Breast epithelium (tissue), 4 donors: Measurements from ENCODE around the gene BDH2. TPM values are rescaled to one million over a fixed set of nuclear protein-coding genes. Genes with fewer than 3 reads are reported as not detected.

Experiments used
- DNase-seq, 2 donors: peaks; one replicate each; pipeline ENCODE4 v3.0.0-alpha.2; 2019; ENCODE audit warnings: low spot score in 2 of 2
- H3K27ac ChIP-seq, 2 donors: fragments of 200-600 bp; sonication (generic) in 1 of 2; one replicate each; pipeline ENCODE4 v1.5.1; 2016 to 2019; ENCODE audit warnings: mild to moderate bottlenecking in 1 of 2
- H3K27me3 ChIP-seq, 2 donors: fragments of 200-600 bp; sonication (generic) in 1 of 2; one replicate each; pipeline versions ENCODE4 v1.5.1 to v1.6.0; 2017 to 2019; ENCODE audit warnings: control low read depth in 1 of 2, mild to moderate bottlenecking in 1 of 2
- H3K36me3 ChIP-seq: fragments of 200-600 bp; one replicate; pipeline ENCODE4 v1.5.1; 2019
- H3K4me1 ChIP-seq, 2 donors: fragments of 200-600 bp; sonication (generic); one replicate each; pipeline ENCODE4 v1.5.1; 2016 to 2019; ENCODE audit warnings: control low read depth in 1 of 2
- H3K4me3 ChIP-seq, 3 donors: fragments of 200-600 bp; sonication (generic); 1 replicate in 2 of 3; 2 replicates in 1 of 3; pipeline ENCODE4 v1.5.1; 2016 to 2019; ENCODE audit warnings: mild to moderate bottlenecking in 3 of 3, moderate library complexity in 2 of 3
- H3K9me3 ChIP-seq, 2 donors: fragments of 200-600 bp; sonication (generic) in 1 of 2; one replicate each; pipeline ENCODE4 v1.5.1; 2016 to 2019; ENCODE audit warnings: control low read depth in 1 of 2
- CTCF ChIP-seq, 3 donors: fragments of 450-650 bp; IDR thresholded peaks; one replicate each; pipeline ENCODE4 v1.5.1; 2016 to 2017; ENCODE audit warnings: antibody characterized with exemption in 3 of 3, mild to moderate bottlenecking in 3 of 3, moderate library complexity in 3 of 3
- POLR2A ChIP-seq: fragments of 450-650 bp; IDR thresholded peaks from one replicate; pipeline ENCODE4 v1.6.1; 2016; ENCODE audit warnings: antibody characterized with exemption, mild to moderate bottlenecking, moderate library complexity
- POLR2AphosphoS5 ChIP-seq, 3 donors: sonication (generic); formaldehyde crosslinking; IDR thresholded peaks; one replicate each; pipeline ENCODE4 v1.6.1; 2017; ENCODE audit warnings: antibody characterized with exemption in 3 of 3
- intact Hi-C: fragments of 100-400 bp; cut with DNase I; formaldehyde crosslinking; loops from one replicate; pipeline ENCODE4 v1.15.1; 2023; ENCODE audit warnings: low total_unique reads
- total RNA-seq, 3 donors: library from RNA; depleted of rRNA; stranded (reverse); fragments of >200 nt; gene quantifications; one replicate each; pipeline ENCODE4 v1.1.0, GENCODE V29; 2016

BDH2 gene
- total RNA-seq, 3 donors from 2014 or later: 65.2 to 97.3 (median 78.1) TPM

GRCh38 chr4:103075435-103075893, 24.2 kb downstream of the BDH2 start:
- no peak for TF ChIP-seq CTCF (IDR thresholded peaks at IDR 0.05)
- H3K27me3 ChIP-seq: no peaks in the 10 kb centered on the region
- no peaks in the 10 kb centered on the region for H3K9me3 ChIP-seq
- H3K4me3 ChIP-seq: peak overlapping the region; percentile 73 to 90 (median 82)
- intact Hi-C loops: no loop called here
- H3K27ac ChIP-seq: peak overlapping the region; percentile 86 to 93
- no peak for DNase-seq
- H3K4me1 ChIP-seq: no peaks in the 10 kb centered on the region
- H3K36me3 ChIP-seq: no peaks in the 10 kb centered on the region

GRCh38 chr4:103074744-103075434, 24.7 kb downstream of the BDH2 start:
- intact Hi-C loops: no loop called here
- Histone ChIP-seq H3K4me3 (peak overlapping the region in 1 of 3 donors; percentile 90), H3K9me3 (no peaks in the 10 kb centered on the region), H3K27ac (no peak overlapping the region), H3K27me3 (no peaks in the 10 kb centered on the region), H3K36me3 (no peaks in the 10 kb centered on the region), H3K4me1 (no peaks in the 10 kb centered on the region)
- DNase-seq: no peak
- TF ChIP-seq CTCF (IDR thresholded peaks at IDR 0.05) (no peak), POLR2A (no peak), POLR2AphosphoS5 (IDR thresholded peaks at IDR 0.05) (no peak)

- no peaks in the 10 kb centered on the region for H3K27me3 ChIP-seq
- intact Hi-C loops: no loop called here
- TF ChIP-seq POLR2AphosphoS5 (IDR thresholded peaks at IDR 0.05): no peak
- TF ChIP-seq CTCF (IDR thresholded peaks at IDR 0.05): no peak
- no peak for TF ChIP-seq POLR2A
Measured at GRCh38 chr4:103073792-103074438, 25.7 kb downstream of the BDH2 start.

GRCh38 chr4:103067841-103068547, 31.6 kb downstream of the BDH2 start:
- H3K27ac ChIP-seq: no peak overlapping the region
- no peaks in the 10 kb centered on the region for H3K36me3 ChIP-seq
- no peak overlapping the region for H3K4me3 ChIP-seq
- H3K4me1 ChIP-seq: no peaks in the 10 kb centered on the region
- intact Hi-C loops: no loop called here
- H3K9me3 ChIP-seq: no peaks in the 10 kb centered on the region
- H3K27me3 ChIP-seq: no peaks in the 10 kb centered on the region
- DNase-seq: no peak
- no peak for TF ChIP-seq CTCF (IDR thresholded peaks at IDR 0.05)
- no peak for TF ChIP-seq POLR2AphosphoS5 (IDR thresholded peaks at IDR 0.05)
- no peak for TF ChIP-seq POLR2A

More at GRCh38 chr4:103073792-103074438, 25.7 kb downstream of the BDH2 start:
- Histone ChIP-seq H3K4me1 (no peaks in the 10 kb centered on the region), H3K9me3 (no peaks in the 10 kb centered on the region), H3K4me3 (no peak overlapping the region), H3K36me3 (no peaks in the 10 kb centered on the region), H3K27ac (no peak overlapping the region)
- DNase-seq: no peak
